Psoas muscle (tissue), 8 donors: ENCODE results near the gene ATG4C. TPM values are rescaled to one million over a fixed set of nuclear protein-coding genes. Genes with fewer than 3 reads are reported as not detected.
"Not testable (repeated sequence)": the region's sequence is repeated elsewhere in the genome, so short reads cannot be mapped to it uniquely, and the experiment has no call there.

ENCODE experiments used
- ATAC-seq, 4 donors: fragments of 200-7000 bp; cut with Tn5 transposase; one replicate each; pipeline ENCODE4 v1.9.1; 2020; ENCODE audit warnings: moderate library complexity in 3 of 4, mild to moderate bottlenecking in 2 of 4
- DNase-seq, 2 donors: peaks; one replicate each; pipeline ENCODE4 v3.0.0-alpha.2; 2020
- H3K27ac ChIP-seq: fragments of 200-600 bp; one replicate; pipeline ENCODE4 v1.8.0; 2022
- H3K27me3 ChIP-seq, 3 donors: fragments of 200-600 bp in 1 of 3; one replicate each; pipeline versions ENCODE4 v1.6.1 to v1.8.0; 2013 to 2022; ENCODE audit warnings: low read length in 2 of 3, mild to moderate bottlenecking in 2 of 3, moderate library complexity in 1 of 3; ENCODE audit not compliant: insufficient read depth in 3 of 3
- H3K36me3 ChIP-seq, 2 donors: fragments of 200-600 bp in 1 of 2; one replicate each; pipeline versions ENCODE4 v1.6.1 to v1.8.0; 2013 to 2022; ENCODE audit warnings: low read depth in 1 of 2, mild to moderate bottlenecking in 1 of 2, moderate library complexity in 1 of 2; ENCODE audit not compliant: insufficient read depth in 1 of 2
- H3K4me1 ChIP-seq: fragments of 200-600 bp; one replicate; pipeline ENCODE4 v1.8.0; 2022
- H3K4me3 ChIP-seq: fragments of 200-600 bp; one replicate; pipeline ENCODE4 v1.8.0; 2022; ENCODE audit warnings: mild to moderate bottlenecking
- H3K9me3 ChIP-seq: fragments of 200-600 bp; one replicate; pipeline ENCODE4 v1.8.0; 2022
- WGBS, 3 donors: extraction: QIAGEN DNeasy Blood & Tissue Kit; methylation state at CpG; one replicate each; pipeline versions ENCODE4 v1.1.6 to v1.1.7; 2013; 5-methylcytosine and 5-hydroxymethylcytosine counted together
- intact Hi-C, 2 donors: fragments of 100-400 bp; cut with DNase I; formaldehyde crosslinking; loops; one replicate each; pipeline versions ENCODE4 v1.11.0 to v1.14.2; 2022
- polyA plus RNA-seq, 3 donors: library from polyadenylated mRNA; stranded (reverse); fragments of 200-250 nt; gene quantifications; one replicate each; pipeline ENCODE4 v1.2.3, GENCODE V29; 2013
- total RNA-seq, 4 donors: library from RNA; stranded (reverse); fragmentation: NEBNext Ultra II Directional in 2 of 4; extraction: Animal tissue kit (Norgen Biotek cat#: 25700) in 2 of 4; gene quantifications; one replicate each; pipeline versions ENCODE4 v1.2.1 to v1.2.4, GENCODE V29; 2021 to 2023
- TF ChIP-seq, protein P1 (sequence below): fragments of 200-600 bp; IDR thresholded peaks from one replicate; pipeline ENCODE4 v1.8.0; 2022; ENCODE audit warnings: antibody characterized with exemption
- donor health status: healthy with polysubstance abuse.
- donor health status: DM: no; HTN: no; CAD: no; lungs with moderate emphysema.
- donor health status: Bipolar disorder and iron deficiency.
- donor health status: healthy.
- donor health status: DM: yes; HTN: yes; CAD: no.
- donor health status: DM: no; HTN: no; CAD: no.
- donor health status: DM: no; HTN: no; CAD: no.
- donor health status: DM: yes; HTN: yes; CAD: no.

The ATG4C gene
- total and polyA plus RNA-seq, 7 donors = 3.3 to 8.3 (median 5.1) TPM

GRCh38 chr1:62823556-62823955 lies 39.6 kb downstream of the ATG4C start:
- WGBS, 3 donors = 89 to 92% (median 91%) methylated on average over 4 of the region's 4 CpGs
- no peak for DNase-seq
- TF ChIP-seq, protein P1, sequence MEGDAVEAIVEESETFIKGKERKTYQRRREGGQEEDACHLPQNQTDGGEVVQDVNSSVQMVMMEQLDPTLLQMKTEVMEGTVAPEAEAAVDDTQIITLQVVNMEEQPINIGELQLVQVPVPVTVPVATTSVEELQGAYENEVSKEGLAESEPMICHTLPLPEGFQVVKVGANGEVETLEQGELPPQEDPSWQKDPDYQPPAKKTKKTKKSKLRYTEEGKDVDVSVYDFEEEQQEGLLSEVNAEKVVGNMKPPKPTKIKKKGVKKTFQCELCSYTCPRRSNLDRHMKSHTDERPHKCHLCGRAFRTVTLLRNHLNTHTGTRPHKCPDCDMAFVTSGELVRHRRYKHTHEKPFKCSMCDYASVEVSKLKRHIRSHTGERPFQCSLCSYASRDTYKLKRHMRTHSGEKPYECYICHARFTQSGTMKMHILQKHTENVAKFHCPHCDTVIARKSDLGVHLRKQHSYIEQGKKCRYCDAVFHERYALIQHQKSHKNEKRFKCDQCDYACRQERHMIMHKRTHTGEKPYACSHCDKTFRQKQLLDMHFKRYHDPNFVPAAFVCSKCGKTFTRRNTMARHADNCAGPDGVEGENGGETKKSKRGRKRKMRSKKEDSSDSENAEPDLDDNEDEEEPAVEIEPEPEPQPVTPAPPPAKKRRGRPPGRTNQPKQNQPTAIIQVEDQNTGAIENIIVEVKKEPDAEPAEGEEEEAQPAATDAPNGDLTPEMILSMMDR = no peak
- no peak for ATAC-seq
- Histone ChIP-seq H3K4me1 (no peaks in the 10 kb centered on the region), H3K36me3 (peaks cover 0 to 22% of the 10 kb centered on the region in 2 donors), H3K4me3 (no peak overlapping the region), H3K9me3 (no peaks in the 10 kb centered on the region), H3K27ac (no peak overlapping the region), H3K27me3 (no peaks in the 10 kb centered on the region)
- intact Hi-C loops = no loop called here

DNA sequence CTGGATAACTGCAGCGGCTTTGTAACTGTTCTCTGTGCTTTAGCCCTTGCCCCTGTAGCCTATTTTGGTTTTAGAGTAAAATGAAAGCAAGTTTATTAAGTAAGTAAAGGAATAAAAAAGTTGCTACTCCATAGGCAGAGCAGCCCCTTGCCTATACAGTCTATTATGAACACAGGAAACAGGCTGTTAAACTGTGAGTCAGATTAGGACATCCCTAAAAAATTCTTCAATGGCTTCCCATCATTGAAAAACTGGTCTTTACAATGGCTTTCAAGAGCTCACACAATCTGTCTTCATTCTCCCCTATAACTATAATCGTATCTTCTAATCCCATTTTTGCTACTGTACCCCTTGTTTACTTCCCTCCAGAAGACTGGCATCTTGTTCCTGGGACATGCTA lies 43.0 kb downstream of the ATG4C start:
- 97 to 100% (median 100%) methylated on average over 2 of the region's 2 CpGs for WGBS, 3 donors
- Histone ChIP-seq H3K27ac (no peak overlapping the region), H3K4me1 (no peaks in the 10 kb centered on the region)

GRCh38 chr1:62827786-62828185 lies 43.9 kb downstream of the ATG4C start:
- 94 to 98% (median 98%) methylated on average over 2 of the region's 2 CpGs for WGBS, 3 donors
- ATAC-seq, intact Hi-C loops, H3K4me3 ChIP-seq, H3K4me1 ChIP-seq, H3K27ac ChIP-seq, H3K27me3 ChIP-seq, DNase-seq, H3K9me3 ChIP-seq: not testable (repeated sequence)
- peaks cover 0 to 10% of the 10 kb centered on the region in 2 donors for H3K36me3 ChIP-seq

More for the DNA sequence above, 43.0 kb downstream of the ATG4C start:
- TF ChIP-seq, protein P1 = no peak
- Histone ChIP-seq H3K9me3 (no peaks in the 10 kb centered on the region), H3K4me3 (no peak overlapping the region), H3K36me3 (peaks cover 0 to 2% of the 10 kb centered on the region in 2 donors), H3K27me3 (no peaks in the 10 kb centered on the region)
- no peak for DNase-seq
- ATAC-seq = no peak
- intact Hi-C loops = no loop called here

DNA sequence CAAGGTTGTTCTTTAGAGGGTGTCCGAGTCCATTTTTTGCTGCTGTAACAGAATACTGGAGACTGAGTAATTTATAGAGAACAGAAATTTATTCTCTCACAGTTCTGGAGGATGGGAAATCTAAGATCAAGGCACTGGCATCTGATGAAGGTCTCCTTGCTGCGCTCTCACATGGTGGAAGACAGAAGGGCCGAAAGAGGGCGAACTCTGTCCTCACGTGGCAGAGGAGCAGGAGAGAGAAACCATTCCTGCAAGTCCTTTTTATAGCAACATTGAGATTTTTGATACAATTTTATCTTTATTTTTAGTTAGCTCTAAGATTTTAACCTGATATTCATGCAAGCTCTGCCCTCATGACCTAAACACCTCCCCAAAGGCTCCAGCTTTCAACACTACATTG lies 48.3 kb downstream of the ATG4C start:
- H3K36me3 ChIP-seq = peaks cover 0 to 23% of the 10 kb centered on the region in 2 donors
- 71 to 87% (median 79%) methylated on average over 5 of the region's 5 CpGs for WGBS, 3 donors
- no peak overlapping the region for H3K4me3 ChIP-seq
- no peaks in the 10 kb centered on the region for H3K4me1 ChIP-seq
- TF ChIP-seq, protein P1 = no peak
- intact Hi-C loops = no loop called here
- ATAC-seq = no peak
- no peak for DNase-seq
- no peak overlapping the region for H3K27ac ChIP-seq
- no peaks in the 10 kb centered on the region for H3K9me3 ChIP-seq
- no peaks in the 10 kb centered on the region for H3K27me3 ChIP-seq

- H3K27ac ChIP-seq = no peak overlapping the region
- no peaks in the 10 kb centered on the region for H3K4me1 ChIP-seq
- 92 to 94% (median 93%) methylated on average over 4 of the region's 4 CpGs for WGBS, 3 donors
- ATAC-seq (no peak), DNase-seq (no peak)
- no peak overlapping the region for H3K4me3 ChIP-seq
- H3K36me3 ChIP-seq = peaks cover 0 to 23% of the 10 kb centered on the region in 2 donors
- TF ChIP-seq, protein P1 = no peak
- H3K27me3 ChIP-seq = no peaks in the 10 kb centered on the region
- H3K9me3 ChIP-seq = no peaks in the 10 kb centered on the region
- intact Hi-C loops = no loop called here
Measured at GRCh38 chr1:62833529-62833928, 49.6 kb downstream of the ATG4C start.
